Upper lobe of left lung (tissue), 4 donors: ENCODE results near the gene ITLN1.

Experiments
- EP300 ChIP-seq, 4 donors: sonication (generic); formaldehyde crosslinking; IDR thresholded peaks; one replicate each; pipeline ENCODE4 v1.5.1; 2017; ENCODE audit warnings: antibody characterized with exemption in 4 of 4, control low read depth in 2 of 4
- TF ChIP-seq, protein P1 (sequence below), 6 experiments: fragments of 450-650 bp in 4 of 6; fragments of 200-600 bp in 2 of 6; sonication (generic) in 2 of 6; IDR thresholded peaks; one replicate each; pipeline ENCODE4 v1.5.1; 2016 to 2019; ENCODE audit warnings: antibody characterized with exemption in 6 of 6

- TF ChIP-seq, protein P1, sequence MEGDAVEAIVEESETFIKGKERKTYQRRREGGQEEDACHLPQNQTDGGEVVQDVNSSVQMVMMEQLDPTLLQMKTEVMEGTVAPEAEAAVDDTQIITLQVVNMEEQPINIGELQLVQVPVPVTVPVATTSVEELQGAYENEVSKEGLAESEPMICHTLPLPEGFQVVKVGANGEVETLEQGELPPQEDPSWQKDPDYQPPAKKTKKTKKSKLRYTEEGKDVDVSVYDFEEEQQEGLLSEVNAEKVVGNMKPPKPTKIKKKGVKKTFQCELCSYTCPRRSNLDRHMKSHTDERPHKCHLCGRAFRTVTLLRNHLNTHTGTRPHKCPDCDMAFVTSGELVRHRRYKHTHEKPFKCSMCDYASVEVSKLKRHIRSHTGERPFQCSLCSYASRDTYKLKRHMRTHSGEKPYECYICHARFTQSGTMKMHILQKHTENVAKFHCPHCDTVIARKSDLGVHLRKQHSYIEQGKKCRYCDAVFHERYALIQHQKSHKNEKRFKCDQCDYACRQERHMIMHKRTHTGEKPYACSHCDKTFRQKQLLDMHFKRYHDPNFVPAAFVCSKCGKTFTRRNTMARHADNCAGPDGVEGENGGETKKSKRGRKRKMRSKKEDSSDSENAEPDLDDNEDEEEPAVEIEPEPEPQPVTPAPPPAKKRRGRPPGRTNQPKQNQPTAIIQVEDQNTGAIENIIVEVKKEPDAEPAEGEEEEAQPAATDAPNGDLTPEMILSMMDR (IDR thresholded peaks at IDR 0.05), result no peak
- TF ChIP-seq EP300 (IDR thresholded peaks at IDR 0.05), result no peak
Measured at GRCh38 chr1:160907976-160908375, 23.0 kb upstream of the ITLN1 start.
